Measurements from ENCODE around the gene SERPINB7.

- no peak for TF ChIP-seq CTCF (IDR thresholded peaks at IDR 0.05)
- TF ChIP-seq POLR2A (IDR thresholded peaks at IDR 0.05), result no peak
Measured at GRCh38 chr18:63850636-63851035, 75.4 kb downstream of the SERPINB7 start.

Measured in Peyer's patch (tissue), 4 donors.